Right lobe of liver (tissue), 4 donors: Measurements from ENCODE around the gene ZNF398.

Source experiments
- CTCF ChIP-seq, 4 donors: fragments of 200-600 bp in 3 of 4; fragments of 450-650 bp in 1 of 4; IDR thresholded peaks; one replicate each; pipeline versions ENCODE4 v1.5.1 to v1.8.0; 2016 to 2022; ENCODE audit warnings: antibody characterized with exemption in 4 of 4, mild to moderate bottlenecking in 2 of 4
- POLR2A ChIP-seq: fragments of 450-650 bp; IDR thresholded peaks from one replicate; pipeline ENCODE4 v1.6.1; 2017; ENCODE audit warnings: antibody characterized with exemption, mild to moderate bottlenecking
- donor health status: DM: no; HTN: no; CAD: no.
- donor health status: DM: no; HTN: no; CAD: no.
- donor health status: DM: no; HTN: yes; CAD: no.

GRCh38 chr7:149220534-149220933, 73.3 kb downstream of the ZNF398 start:
- TF ChIP-seq CTCF (IDR thresholded peaks at IDR 0.05) (no peak), POLR2A (no peak)
